Choroid plexus epithelial cell (primary cell): ENCODE results near the gene UCHL3.
A peak's percentile ranks its signal among the peaks of the same experiment; 100 is the strongest.

Source experiments
- DNase-seq: peaks from one replicate; pipeline ENCODE4 v3.0.0-alpha.2; 2010; ENCODE audit warnings: low read depth
- H3K4me3 ChIP-seq: 2 replicates; pipeline ENCODE4 v1.5.1; 2011; ENCODE audit warnings: low read depth, mild to moderate bottlenecking, control low read depth, low read length, moderate library complexity
- TF ChIP-seq, protein P1 (sequence below): conservative IDR thresholded peaks from 2 replicates; pipeline ENCODE4 v1.5.1; 2011; ENCODE audit warnings: low read depth, mild to moderate bottlenecking, control low read depth, inconsistent platforms, low read length, moderate library complexity

Gene UCHL3

DNA sequence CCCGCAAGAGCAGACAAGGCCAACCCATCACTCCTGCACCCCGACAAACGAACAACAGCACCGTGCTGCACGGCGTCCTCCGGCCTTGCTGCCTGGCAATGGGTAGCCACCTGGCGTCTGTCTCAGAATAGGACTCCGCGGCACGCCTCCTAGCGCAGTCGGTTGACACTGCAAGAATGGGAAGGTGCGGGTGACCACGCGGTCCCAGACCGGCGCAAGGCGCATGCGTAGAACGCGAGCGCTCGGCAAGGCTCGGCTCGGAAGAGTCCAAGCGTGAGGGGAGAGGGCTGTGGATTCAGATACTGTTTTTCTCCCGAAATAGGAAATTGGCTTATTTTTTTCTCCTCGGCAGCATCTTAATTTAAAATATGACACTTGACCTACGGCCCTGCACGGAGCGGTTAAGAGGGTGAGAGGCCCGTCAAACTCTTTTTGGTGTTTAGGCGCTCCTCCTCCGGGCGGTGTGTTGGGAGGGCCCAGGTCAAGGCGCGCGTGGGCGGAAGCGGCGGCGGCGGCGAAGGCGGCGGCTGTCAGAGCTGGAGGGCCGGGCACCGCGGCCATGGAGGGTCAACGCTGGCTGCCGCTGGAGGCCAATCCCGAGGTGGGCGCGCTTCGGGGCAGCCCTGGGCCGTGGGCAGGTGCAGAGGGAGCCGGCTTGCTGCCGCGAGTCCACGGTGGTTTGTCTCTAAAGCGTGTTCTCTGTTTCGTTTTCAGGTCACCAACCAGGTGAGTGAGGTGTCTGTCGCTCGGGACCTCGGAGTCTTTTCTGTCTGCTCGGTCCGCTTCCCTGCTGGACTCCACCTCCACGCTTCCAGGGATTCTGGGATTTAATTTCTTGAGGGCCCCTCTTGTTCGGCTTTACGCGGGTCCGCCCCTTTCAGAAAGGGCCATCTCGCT, at the start of gene UCHL3:
TSS of gene UCHL3 (plus strand) at position 530 of the 897 bp plus-strand sequence. CDS start at position 560, 30 bp downstream.
- TF ChIP-seq, protein P1, sequence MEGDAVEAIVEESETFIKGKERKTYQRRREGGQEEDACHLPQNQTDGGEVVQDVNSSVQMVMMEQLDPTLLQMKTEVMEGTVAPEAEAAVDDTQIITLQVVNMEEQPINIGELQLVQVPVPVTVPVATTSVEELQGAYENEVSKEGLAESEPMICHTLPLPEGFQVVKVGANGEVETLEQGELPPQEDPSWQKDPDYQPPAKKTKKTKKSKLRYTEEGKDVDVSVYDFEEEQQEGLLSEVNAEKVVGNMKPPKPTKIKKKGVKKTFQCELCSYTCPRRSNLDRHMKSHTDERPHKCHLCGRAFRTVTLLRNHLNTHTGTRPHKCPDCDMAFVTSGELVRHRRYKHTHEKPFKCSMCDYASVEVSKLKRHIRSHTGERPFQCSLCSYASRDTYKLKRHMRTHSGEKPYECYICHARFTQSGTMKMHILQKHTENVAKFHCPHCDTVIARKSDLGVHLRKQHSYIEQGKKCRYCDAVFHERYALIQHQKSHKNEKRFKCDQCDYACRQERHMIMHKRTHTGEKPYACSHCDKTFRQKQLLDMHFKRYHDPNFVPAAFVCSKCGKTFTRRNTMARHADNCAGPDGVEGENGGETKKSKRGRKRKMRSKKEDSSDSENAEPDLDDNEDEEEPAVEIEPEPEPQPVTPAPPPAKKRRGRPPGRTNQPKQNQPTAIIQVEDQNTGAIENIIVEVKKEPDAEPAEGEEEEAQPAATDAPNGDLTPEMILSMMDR = peak; percentile 96
- peak; percentile 97 for DNase-seq
- H3K4me3 ChIP-seq = peak within 1 kb of the TSS; percentile 89

DNA sequence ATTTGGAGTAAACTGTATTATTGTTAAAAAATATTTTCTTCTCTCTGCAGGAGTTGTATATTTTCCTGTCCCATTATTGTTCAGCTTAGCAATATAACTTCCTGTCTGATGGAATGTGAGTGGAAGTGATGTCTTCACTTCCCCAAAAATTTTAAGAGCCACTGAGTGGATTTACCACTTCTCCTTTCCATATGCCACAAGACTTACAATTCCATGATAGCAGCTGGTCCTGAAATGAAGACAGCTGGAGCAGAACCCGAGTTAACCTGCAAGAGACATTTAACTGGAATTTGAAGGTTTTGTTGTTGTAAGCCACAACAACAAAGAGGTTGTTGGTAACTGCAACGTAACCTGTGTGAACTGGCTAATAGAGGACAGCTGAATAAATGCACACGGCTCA, 44.3 kb upstream of the UCHL3 start:
- no peak overlapping the region for H3K4me3 ChIP-seq
- TF ChIP-seq, protein P1 = no peak
- DNase-seq = no peak

DNA sequence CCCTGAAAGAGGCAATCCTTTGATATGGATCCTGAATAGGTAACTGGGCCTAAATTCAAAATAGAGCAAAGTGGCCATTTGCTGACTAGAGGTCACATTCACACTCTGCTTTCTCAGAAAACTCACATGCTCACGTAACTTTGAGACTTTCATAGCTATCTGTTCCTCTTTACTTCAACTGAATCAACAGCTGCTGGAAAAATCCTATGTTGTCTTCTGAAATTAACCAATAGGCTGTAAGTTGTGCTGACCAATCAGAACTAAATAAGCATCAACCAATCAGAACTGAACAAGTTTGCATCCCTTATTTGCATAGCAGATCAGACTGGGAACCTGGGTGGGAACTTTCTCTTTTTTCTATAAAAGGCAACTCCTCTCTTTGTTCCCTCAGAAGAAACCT, 43.6 kb upstream of the UCHL3 start:
- no peak overlapping the region for H3K4me3 ChIP-seq
- no peak for DNase-seq
- TF ChIP-seq, protein P1 = no peak

DNA sequence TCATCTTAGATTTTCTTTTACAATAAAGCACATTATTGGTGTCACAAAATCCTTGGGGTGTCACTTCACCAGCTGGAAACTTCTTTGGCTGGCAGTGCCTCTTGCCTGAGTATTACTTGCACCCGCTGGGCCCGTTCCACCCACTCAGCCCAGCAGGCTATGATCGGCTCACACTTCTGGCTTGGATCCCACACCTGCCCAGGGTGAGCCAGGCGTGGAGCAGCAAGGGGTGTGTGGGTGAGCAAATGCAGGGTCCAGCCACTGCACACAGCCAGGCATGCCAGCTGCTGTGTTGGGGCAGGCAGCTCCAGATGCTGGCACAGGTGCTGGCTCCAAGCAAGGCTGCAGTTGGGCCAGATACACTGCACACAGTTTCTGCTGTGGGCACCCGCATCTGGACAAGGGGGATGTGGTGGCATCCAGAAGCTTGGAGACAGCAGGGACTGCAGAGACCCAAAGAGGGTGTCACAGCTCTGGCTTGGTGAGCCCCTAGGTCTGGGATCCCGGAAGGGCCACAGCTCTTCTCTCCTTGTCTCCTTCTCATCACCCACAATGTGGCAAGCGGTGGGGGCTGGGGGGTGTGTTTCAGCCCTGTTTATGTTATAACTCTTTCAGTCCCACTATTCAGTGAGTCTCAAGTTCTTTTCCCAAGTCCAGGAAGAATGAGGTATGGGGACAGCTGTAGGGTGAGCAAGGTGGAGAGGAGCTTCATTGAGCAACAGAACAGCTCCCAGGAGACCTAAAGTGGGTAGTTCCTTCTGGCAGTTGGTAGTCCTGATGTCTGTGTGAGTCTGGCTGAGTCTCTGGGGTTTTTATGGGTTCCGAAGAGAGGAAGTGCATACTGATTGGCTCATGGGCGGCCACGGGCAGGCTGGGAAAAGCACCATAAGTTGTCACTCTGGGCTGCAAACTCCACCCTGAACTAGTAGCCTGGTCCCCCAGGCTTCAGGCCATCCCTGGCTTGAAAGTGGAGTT, 42.3 kb upstream of the UCHL3 start:
- no peak overlapping the region for H3K4me3 ChIP-seq
- TF ChIP-seq, protein P1 = no peak
- no peak for DNase-seq

DNA sequence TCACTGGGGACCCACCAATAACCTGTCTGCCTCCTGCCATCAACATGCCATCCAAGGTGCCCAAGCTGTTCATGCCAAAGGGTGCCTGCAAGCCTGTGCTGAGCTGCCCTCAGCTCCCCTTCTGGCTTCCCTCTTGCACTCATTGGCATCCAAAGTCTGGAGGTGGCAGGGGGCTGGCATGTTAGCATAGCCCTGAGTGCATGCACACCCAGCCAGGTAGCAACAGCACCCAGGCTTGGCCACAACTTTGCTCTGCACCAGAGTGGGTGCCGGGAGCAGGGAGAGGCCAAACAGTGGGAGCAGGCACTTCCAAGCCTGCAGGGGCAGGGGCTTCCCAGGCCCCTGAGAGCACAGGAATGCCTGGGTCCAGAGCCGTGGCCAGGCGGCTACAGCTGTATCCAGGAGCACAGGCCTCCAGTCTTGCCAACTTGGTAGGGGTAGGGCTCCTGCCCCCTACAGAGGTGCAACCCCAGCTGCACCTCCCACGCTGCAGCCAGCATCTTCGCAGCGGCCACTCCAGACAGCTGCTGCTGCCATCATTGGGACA, 41.5 kb upstream of the UCHL3 start:
- no peak for DNase-seq
- no peak overlapping the region for H3K4me3 ChIP-seq
- TF ChIP-seq, protein P1 = no peak

DNA sequence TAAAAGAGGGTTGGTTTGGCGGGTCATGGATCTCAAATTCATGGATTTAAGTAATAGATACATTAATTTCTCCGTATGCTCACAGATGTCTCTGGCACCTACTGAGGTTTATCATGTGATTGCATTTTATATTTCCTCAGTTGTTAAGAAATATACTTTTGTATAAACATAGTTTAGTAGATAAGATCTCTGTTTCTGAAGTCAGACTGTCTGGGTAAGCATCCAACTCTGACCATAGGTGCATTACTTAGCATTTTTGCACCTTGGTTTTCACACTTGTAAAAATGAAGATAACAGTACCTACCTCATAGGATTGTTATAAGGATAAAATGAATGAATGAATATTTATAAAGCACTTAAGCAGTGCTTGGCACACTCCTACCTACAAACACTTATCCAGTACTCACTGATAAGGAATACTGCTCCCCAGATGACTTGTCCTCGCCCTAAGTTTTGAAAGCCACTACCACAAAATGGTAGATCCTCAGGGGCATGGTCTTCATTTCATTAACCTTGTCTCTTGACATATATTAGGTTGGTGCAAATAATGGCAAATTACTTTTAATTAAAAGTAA, 38.5 kb upstream of the UCHL3 start:
- no peak overlapping the region for H3K4me3 ChIP-seq
- no peak for DNase-seq
- TF ChIP-seq, protein P1 = no peak
